Myocyte (in vitro differentiated cells): ENCODE results near the gene TRAM2. TPM values are rescaled to one million over a fixed set of nuclear protein-coding genes. Genes with fewer than 3 reads are reported as not detected.
A peak's percentile ranks its signal among the peaks of the same experiment; 100 is the strongest.

ENCODE experiments used
- DNase-seq: peaks from one replicate; pipeline ENCODE4 v3.0.0-alpha.2; 2012; ENCODE audit warnings: low read depth
- total RNA-seq: library from RNA; depleted of rRNA; stranded (reverse); fragments of >200 nt; gene quantifications from 2 replicates; pipeline ENCODE4 v1.2.3, GENCODE V29; 2014

The TRAM2 gene
- total RNA-seq, 1 donor from 2014 or later: 70.0 TPM

DNA sequence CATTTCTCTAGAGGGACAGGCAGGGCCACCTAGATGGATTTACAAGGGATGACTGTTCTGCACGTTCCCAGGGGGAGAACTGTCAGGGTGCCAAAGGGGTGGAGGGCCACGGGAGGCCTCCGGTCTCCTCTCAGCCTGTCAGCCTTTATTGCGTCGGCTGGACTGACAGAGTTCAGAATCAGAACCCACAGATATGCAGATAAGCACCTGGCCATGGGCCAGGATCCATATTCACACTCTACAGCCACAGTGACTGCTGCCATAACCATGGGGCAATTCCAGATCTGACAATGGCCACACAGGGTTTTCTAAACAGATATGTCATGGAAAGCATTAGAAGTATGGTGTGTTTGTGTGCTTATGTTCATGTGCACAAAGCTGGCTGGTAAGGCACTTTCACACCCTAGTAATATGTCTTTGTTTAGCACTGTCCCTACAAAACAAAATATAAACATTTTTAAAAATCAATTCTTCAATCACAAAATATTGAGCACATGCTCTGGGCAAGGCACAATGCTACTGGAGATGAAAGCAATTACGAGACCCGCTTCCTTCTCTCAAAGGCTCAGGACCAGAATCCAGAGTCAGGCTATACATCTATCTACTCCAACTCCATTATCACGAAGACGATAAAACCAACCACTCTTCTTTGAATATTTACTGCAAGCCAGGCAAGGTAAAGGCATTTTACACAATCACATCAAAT is 29.1 kb downstream of the TRAM2 start:
- no peak for DNase-seq

DNA sequence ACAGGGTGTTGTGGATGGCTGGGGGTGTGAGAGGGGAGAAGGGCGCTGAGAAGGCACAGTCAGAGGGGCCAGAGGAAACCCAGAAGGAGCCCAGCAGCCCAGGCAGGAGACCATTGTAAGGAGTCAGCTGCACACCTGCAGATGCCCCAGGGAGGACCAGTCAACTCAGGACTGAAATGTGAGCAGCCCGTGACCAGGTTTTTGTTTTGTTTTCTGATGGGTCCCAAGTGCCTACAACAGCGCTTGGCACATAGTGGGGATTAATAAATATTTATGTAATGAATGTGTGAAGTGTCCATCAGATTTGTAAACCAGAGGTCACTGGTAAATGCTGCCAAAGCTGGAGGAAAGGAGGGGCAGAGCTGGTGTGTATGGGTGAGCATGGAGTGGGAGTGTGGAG is 30.2 kb downstream of the TRAM2 start:
- no peak for DNase-seq

DNA sequence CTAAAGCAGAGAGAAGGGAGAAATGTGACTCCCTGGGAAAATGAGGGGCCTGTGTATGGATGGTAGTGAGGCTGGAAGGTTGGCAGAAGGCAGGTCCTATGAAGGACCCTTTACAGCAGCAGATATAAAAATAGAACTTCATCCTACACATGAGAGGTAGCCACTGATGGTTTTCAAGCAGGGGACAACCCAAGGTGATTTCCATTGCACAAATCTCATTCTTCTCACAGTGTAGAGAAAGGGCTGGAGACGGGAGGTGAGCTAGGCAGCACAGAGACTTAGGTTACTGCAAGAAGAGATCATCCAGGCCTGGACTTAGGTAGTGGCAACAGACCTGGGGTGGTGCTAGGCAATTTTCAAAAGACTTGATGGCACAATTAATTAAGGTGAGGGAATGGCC is 30.7 kb downstream of the TRAM2 start:
- DNase-seq: no peak

DNA sequence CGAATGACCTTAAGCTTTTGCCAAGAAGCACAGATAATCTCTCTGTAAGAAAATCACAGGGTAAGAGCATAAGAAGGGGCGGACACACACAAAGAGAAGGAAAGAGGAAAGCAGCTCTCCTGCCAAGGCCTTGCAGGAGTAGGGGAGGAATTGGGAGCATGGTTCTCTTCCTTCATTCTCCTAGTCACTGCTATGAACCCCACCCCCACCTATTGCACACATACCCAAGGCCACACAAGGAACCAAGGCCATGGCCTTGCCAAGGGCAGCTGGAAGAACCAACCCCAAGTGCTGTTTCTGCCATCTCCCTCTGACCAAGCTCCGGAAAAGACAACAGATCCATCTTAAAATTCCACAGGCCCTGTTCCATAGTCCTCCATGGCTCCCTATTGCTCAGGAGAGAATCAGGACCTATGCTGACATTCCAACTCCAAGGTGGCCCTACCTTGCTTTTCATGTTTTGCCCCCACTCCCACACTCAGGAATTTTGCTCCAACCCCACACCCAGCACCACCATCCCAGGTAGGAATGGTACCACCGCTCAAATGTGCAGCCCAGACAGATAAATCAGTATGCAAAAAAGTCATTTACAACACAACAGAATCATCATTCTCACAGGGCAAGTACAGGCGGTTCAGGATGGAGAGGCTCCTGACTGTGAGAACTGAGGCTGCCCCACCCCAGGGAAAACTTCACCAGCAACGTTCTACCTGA is 31.3 kb downstream of the TRAM2 start:
- no peak for DNase-seq

DNA sequence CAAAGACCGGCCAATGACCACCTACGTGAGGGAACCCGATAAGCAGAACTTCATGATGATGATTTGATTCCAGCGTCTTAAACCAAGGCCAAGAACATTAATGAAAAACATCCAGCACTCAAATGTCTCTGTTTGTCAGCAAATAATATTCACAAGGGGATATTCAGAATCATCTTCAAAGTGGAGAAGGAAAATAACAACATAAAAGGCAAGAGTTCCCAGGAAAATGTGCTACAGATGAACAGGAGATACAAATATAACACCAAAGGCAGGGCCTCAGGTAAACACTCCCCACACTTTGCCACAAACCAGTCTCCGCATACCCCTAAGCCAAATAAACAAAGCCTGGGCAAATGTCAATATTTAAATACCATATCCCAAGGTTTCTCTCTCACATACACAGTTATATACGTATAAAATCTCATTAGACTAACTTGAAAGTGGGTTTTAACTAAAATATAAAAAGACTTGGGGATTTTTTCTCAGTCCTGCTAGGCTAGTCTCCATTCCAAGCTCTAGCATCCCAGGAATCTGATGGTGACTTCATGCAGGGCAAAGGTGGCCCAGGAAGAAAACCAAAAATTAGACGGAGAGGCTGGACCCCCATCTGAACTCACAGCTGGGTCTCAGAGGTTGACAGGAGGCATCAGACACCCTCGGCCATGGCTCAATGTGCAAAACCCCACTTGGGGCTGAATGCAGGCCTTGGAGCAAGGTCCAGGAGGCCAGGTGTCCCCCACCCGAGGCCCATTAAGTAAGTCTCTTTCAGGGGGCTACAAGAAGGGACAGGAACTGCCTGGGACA is 32.1 kb downstream of the TRAM2 start:
- no peak for DNase-seq

DNA sequence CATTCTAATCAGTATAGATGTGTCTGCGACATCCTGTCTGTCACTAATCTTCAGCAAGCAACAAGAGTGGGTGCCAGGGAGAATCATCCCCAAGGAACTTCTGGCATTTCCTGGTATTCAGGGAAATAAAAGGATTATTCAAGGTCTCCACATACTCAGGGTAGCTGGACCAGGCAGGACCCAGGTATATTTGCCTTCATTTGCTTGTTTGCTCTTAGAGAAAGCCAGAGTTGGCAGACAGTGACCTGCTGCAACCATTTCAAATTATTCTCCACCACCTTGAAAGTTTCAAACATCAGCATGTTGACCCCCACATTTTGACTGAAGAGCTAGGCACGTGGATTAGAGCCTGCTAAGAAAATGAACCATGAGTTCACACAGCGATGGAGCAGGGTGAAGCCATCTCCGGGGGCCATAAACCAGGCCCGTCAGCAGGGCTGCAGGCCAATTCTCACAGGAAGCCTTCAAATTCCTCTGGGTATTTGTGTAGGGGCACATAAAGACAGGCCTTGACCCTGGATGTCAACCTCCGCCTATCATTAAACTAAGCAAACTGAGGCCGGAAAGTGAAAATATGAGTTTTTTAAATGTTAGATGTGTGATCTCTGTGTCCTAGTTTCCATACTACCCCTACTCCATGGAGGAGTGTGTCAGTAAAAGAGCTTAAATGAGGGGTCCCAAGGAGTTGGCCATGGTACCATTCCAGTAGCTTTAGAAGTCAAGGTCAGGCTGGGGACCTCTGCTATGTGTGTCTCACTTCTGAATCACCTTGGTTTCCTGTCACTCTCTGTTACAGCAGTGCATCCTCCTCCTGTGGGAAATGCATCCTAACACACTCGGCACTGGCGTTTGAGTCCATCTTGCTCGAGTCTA is 32.9 kb downstream of the TRAM2 start:
- no peak for DNase-seq

DNA sequence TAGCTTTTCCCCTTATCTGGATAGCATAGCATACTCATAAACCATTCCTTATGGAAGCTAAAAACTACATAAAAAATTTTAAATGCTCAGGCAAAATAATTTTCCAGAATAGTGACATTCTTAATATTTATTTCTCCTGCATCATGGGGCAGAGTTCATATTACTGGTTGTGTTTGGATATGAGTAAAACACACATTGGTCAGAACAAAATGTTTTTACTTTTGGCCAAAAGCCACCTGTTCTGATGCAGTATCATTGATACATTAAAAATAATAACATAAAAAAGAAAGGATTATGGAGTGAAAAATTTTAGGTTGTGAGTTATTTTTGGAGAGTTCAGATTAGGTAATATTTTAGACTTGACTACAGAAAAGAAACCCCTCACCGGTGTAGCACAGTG is 33.6 kb downstream of the TRAM2 start:
- DNase-seq: no peak

DNA sequence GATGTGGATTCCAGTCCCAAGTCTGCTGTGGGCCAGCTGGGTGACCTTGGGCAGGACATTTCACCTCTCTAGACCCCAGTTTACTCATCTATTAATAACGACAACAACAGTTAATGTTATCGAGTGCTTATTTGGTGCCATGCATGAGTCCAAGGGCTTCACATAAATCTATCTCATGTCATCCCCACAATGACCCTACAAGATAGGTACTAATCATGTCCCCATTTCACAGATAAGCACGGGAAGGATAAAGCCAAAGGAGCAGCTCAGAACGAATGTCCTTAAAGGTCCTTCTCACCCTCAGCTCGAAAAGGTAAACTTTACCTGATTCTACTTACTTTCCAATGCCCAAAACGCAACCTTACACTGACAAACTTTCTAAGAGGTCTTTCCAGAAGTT is 35.7 kb downstream of the TRAM2 start:
- no peak for DNase-seq

DNA sequence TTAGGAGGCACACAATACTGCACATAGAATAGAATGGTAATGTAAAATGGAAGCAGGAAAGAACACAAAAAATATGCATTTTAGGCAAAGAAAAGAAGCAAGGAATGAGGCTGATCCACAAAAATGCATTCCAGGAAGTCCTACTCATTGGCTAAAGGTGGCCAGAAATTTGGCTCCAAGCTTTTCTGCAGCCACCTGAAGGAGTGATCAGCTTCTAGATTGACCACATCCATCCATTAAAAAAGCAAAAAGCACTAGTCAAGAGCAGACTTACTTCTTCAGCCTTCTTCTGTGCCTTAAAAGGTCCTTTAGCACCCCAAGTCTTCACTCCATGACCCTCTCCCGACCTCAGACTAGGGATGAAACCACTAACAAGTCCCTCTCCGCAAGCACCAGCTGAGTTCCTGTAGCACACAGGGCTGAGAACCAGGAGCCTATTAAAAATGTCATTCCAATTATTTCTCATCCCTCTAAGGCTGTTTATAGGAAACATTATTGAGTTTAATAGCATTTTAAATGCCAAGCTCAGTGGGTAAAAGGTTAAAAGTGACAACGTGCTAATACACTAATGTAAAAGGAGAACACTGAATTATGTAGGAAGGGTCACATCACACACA is 36.5 kb downstream of the TRAM2 start:
- DNase-seq: no peak

DNA sequence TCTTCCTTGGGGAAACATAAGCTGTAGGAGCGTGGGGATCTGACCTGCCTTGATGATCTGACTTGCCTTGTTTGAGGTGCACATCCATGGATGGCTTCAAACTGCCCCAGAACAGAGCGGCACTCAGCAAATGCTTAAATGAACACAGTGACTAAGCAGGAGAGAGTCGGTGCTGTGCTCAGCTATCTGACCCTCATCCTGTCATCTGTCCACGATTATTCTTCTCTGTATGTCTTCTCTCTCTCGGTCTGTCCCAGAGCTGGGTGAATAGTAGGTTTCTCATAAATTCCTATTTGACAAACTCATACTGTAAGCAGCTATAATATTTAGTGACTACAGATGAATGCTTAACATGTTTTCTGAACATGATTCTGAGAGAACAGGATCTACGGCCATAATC is 37.3 kb downstream of the TRAM2 start:
- peak; percentile 60 for DNase-seq

DNA sequence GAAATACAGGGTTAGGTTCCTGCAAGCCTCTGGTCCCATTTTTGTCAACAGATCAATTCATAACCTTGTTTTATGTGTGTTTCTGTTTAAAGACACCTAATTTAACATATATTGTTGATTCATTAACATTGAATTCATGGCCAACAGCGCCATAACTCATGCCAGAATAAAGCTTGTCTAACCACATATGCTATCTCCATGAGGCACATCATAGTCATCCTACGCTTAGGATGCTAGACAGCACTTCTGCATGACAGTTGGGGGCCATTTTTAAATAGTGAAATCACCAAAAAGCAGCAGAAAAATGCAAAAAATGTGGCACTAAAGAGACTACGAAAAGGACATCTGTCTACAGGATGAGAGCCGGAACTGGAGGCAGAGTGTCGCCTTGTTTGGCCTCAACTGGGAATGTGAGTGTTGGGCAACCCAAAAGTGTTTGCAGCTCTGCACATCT is 37.9 kb downstream of the TRAM2 start:
- DNase-seq: no peak

DNA sequence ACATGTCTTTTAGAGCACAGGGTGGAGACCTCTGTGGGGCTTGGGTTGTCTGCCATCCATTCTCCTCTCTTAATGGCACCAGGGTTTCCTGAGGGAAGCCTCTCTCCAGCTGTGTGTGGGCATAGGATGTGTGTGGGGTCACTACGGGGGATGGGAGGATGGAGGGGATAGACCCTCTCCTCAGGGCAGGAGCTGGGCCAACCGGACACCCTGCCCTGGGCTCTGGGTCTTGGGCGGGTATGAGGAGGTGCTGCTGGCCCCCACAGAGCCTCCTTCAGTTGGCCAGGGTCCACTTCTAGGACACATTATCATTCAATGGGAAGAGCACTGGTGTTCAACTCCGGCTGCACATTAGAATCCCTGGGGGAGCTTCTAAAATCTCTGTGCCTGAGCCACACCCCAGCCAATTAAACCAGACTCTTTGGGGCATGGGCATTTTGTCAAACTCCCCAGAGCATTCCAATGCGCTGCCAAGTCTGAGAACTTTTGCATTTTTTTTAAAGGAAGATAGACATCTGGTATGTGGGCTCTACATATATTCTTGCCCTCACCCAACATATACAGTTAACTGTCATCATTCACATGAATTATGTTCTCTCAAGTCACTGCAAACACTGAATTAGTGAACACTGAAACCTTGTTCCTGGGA is 38.5 kb downstream of the TRAM2 start:
- DNase-seq: peak; percentile 56

DNA sequence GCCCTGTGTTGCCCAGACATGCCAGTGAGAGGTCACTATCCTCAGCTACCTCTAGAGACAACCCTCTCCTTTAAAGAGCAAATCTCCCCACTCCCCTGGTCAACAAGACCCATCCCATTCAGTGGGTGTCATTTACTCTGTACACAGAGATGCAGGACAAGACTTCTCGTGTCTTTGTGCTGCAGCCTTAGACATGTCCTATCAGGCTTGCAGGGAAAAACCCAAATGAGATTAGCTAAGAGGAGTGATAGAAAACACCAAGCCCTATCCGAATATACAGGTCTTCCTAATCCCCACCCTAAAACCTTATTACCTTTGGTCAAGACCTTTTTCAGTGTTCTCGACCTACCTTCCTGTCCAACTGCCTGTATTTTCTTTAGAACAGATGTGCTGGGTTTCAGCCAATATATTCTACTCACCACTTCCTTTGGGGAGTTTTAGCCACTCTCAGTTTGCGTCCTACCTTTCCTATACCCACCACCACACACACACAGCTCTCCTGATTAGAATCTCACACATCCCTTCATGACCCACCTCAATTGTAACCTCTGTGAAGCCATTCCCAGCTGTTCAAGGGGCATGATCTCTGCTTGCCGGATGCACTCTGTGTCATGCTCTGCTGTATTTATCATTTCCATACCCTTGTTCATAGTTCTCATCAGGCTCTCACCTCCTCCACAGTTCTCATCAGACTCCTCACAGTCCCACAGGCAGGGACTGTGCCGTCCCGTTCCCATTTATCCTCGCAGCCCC is 39.7 kb downstream of the TRAM2 start:
- DNase-seq: no peak

DNA sequence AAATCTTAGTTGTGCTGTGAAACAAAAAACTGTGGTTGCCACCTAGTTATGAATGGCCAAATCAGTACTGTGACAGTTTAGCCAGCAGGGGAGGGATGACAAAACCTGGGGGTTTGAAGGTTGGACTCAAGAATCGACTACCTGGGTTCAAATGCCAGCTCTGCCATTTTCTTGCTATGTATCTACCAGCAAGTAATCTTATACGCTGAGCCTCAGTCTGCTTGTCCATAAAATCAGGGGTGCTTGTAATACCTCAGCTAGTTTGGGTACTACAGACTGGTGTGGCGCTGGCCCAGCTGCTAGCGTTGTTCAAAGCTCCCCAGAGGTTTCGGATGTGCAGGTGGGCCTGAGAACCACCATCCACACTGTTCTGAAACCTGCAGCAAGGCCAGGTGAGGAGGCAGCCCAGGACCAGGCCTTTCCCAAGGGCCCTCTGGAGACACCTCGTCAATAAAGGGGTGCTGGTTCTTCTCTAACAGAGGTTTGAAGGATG is 40.4 kb downstream of the TRAM2 start:
- DNase-seq: no peak

DNA sequence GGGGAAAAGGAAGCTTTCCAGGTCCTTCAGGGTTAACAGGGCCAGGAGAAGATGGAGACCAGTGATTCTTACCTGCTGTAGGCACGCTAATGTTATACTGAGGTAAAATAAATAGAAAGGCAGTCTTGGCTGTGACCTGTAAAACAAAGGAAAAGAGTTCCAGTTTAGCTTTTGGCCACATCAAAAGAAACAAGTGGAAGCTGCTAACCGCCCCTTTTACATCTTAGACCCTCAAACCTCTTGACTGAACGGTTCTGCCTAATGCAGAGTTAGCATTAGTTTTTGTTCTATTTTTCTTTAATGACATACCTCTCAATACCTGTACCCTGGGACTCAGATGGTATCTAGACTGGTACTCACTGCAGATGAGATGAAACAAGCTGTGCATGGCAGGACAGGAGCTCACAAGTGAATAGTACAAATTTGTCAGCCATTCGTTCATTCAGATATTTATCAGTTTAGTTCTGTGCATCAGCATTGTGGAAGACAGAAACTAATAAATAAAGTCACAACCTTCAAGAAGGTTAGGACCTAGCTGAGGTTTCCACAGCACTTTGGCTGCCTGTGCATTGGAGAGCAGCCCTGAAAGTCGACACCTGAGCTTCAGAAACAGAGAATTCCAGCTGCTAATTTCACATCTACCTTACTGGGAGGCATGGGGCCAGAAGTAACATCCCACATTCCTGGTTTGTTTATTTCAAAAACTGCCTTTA is 41.0 kb downstream of the TRAM2 start:
- DNase-seq: no peak

DNA sequence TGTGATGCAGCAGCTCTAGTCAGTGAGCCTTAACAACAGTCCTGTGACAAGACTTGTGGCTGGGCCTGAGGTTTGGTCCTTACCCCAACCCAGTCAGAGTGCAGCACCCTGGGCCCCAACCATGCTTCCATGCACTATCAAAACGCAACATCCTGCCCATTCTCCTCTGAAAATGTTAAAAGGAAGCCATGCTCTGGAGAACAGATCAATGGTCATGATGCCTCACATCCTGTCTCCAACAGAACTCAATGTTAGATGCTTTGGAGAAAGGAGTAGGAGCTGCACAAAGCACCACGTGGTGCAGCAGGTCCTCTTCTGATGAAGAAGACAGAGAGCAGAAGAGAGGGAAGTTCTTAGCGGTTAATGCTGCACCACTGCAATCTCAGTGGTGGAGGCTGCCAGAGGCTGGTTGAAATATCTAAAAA is 41.9 kb downstream of the TRAM2 start:
- no peak for DNase-seq

DNA sequence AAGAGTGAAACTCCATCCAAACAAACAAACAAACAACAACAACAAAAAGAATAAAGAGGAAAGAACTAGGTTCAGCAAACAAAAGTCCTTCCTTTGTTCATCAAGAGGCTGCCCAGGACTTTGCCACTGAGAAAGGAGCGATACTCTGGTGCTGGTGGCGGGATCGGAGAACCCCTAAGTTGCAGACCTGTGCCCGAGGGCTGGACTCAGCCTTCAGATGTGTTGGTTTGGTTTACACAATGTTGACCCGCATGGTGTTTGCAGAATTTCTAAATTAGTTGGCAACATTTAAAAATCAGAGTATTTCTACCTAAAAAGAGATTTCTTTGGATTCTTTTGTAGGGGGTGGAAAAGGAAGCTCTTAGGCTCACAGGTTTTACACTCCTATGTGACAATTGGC is 42.5 kb downstream of the TRAM2 start:
- DNase-seq: no peak

DNA sequence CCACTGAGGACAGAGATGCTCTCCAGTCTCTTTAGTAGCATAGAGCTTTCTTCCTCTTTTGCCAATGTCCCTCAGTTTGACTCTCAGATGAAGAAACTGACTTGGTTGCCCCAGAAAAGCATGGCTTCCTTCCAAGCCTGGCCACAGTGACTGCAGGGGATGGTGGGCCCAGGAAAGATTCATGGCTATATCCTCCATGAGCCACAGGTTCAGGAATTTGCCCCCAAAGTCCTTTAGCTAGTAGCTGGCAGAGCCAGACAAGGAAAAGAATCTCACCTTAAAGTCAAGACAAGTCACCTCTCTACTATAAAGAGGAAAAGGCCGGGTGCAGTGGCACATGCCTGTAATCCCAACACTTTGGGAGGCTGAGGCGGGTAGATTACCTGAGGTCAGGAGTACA is 43.4 kb downstream of the TRAM2 start:
- no peak for DNase-seq

DNA sequence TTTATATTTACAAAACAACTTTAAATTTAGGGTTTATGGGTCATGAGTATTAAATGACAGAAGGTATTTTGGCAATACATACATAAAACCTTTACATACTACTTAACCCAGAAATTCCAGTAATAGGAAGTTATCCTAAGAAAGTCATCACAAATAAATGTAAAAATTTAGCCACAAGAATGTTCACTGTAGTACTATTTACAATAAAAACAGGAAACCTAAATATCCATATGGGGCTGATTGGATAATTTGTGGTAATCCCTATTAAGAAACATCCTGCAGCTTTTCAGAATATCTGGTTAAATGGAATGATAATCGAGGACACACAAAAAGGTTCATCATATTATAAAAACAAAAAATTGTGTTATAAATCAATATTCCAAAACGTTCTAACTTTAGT is 44.4 kb downstream of the TRAM2 start:
- DNase-seq: no peak
